ENCODE results near the gene F7.
A peak's percentile ranks its signal among the peaks of the same experiment; 100 is the strongest.

Gene F7

DNA sequence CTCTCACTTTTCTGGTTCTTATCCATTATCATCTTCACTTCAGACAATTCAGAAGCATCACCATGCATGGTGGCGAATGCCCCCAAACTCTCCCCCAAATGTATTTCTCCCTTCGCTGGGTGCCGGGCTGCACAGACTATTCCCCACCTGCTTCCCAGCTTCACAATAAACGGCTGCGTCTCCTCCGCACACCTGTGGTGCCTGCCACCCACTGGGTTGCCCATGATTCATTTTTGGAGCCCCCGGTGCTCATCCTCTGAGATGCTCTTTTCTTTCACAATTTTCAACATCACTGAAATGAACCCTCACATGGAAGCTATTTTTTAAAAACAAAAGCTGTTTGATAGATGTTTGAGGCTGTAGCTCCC, 14.2 kb downstream of the F7 start:
- DNase-seq = no peak

DNA sequence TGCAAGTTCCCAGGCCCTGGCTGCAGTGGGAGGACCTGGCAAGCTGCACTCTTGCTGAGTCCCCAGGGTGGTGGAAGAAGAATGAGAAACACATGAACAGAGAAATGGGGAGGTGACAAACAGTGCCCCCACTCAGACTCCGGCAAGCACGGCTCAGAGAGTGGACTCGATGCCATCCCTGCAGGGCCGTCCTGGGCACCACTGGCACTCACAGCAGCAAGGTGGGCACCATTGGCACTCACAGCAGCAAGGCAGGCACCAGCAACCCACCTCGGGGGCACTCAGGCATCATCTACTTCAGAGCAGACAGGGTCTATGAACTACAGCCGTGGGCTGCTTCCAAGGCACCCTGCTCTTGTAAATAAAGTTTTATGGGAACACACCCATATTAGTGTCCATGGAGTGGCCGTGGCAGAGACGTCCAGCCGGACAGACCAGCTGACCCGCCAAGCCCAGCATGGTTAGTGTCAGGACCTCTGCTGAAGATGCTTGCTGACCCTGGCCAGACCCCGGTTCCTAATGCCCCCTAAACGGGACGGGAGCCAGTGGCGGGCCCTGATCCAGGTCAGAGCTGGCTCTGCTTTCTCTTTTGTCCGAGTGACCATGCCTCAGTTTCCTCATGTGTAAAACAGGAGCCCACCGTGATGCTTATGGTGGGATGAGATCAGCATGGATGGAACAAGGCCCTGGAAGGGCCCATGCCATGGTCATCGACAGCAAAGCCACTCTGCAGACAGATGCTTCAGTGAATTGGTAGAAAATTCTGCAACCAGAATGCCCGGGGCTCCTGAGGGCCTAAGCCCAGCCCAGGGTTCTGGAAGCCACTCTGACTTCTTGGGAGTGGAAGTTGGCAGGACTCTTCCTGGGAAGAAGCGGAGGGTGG, 14.9 kb downstream of the F7 start:
- DNase-seq = peak; percentile 14

DNA sequence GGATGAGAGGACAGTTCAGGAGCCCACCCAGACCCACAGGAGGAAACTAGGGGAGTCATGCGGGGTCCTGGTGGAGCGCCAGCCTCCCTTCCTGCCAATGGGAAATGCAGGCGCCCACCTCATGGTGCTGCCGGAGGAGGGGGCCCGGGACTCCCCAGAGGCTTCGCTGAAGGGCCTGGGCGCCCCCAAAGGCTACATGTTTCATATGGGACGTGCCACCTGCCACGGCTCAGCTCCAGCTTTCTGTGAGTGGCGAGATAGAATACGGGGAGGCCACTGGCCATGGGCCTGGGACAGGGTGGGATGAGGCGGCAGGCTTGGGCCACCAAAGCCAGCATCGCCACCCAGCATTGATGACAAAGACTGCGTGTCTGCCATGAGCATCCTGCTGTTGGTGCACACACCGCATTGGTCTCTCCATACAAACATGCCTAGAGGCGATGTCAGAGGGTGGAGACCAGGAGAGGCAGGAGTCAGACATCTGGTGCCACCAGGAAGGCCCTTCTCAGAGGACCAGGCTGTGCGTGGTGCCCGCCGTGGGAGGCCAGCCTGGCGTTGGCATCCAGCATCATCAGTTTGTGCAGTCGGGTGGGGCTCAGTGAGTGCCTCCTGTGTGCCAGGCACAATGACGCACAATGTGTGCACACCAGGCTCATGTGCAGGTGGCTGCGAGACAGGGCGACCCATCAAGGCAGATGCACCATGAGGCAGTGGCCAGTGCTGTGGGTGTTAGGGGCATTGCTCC, 15.8 kb downstream of the F7 start:
- DNase-seq = peak; percentile 15

DNA sequence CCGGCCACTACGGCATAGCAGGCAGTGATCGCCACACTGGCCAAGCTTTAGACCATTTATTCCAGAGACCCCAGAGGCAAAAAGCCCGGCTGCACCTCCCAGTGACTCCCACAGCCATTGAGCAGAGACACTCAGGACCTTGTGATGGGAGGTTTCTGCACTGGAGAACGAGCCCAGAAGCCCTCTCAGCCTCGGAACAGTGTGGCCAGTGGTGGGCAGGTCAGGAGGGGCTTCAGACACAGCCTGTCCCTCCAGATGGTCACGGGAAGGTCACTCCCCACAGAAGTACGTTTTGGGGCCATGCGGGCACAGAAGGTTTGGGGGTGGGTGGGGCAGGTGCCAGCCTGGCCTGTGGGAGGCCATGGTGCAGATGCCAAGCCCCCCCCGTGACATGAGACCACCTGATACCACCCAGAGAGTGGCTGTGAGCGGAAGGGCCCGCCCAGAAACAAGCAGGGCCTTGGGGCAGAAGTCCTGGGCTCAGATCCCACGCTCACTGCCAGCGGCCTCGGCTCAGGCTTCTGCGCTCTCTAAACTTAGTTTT, 16.4 kb downstream of the F7 start:
- DNase-seq = peak; percentile 11

DNA sequence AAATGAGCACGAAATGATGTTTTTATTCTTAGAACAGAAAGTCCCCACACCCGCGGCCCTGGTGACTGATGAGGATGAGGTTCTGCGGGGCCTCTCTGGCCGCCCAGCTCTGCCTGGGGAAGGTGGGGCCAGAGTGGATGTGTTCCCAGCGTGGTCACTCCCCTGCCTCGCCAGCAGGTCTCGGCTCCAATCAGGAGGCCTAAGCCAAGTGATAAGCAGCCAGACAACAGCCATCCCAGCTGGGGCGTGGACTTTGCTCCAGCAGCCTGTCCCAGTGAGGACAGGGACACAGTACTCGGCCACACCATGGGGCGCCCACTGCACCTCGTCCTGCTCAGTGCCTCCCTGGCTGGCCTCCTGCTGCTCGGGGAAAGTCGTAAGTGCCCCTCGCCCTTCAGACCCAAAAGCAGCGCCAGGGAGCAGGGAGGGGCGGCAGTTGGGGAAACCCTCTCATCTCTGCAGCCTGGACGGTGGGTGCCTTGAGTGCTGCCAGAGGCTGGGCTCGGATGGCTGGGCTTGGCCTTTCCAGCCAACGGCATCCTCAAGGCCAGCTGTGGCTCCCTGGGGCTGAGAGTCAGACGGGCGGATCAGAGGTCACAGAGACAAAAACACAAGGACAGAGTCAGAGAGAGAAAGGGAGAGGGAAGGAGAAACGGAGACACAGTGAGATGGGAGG, 17.1 kb downstream of the F7 start, which contains the start of gene F10:
Gene F10, plus strand, starts transcription at position 250 of the 676 bp plus-strand sequence. Its CDS starts 57 bp downstream, at position 307.
- peak; percentile 23 for DNase-seq

DNA sequence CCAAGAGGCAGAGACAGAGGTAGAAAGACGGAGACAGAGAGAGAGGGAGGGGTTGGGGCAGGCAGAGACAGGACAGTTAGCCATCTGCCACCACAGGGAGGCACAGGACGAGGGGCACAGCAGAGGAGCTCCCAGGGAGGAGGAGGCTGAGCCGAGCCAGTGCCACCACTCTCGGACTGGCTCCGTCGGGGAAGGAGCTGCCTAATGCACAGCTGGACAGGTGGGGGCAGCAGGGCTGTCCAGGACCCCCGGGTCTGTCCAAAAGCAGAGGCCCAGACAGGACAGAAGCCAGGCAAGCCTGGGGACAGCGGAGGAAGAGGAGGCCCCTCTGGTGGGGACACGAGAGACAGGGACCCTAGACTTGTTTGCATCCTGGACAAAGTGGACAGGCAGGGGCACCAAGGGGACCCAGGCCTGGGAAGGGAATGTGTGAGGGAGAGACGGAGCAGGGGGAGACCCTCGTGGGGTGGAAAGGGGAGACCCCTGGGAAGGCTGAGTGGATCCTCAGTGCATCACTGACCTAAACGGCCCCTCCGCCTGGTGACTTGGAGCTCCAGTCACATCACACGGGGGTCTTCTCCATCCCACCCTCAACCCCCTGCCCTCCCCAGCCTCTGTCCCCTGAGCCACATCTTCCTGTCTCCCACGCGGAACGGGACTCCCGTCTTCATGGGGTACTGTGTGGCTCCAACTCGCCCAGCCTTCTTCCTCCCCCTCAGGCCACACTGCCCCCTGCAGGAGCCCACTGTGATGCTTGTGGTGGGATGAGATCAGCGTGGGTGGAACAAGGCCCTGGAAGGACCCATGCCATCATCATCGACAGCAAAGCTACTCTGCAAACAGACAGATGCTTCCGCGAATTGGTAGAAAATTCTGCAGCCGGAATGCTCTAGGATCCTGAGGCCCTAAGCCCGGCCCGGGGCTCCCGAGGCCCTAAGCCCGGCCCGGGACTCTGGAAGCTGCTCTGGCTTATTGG, 17.9 kb downstream of the F7 start:
- peak; percentile 26 for DNase-seq

DNA sequence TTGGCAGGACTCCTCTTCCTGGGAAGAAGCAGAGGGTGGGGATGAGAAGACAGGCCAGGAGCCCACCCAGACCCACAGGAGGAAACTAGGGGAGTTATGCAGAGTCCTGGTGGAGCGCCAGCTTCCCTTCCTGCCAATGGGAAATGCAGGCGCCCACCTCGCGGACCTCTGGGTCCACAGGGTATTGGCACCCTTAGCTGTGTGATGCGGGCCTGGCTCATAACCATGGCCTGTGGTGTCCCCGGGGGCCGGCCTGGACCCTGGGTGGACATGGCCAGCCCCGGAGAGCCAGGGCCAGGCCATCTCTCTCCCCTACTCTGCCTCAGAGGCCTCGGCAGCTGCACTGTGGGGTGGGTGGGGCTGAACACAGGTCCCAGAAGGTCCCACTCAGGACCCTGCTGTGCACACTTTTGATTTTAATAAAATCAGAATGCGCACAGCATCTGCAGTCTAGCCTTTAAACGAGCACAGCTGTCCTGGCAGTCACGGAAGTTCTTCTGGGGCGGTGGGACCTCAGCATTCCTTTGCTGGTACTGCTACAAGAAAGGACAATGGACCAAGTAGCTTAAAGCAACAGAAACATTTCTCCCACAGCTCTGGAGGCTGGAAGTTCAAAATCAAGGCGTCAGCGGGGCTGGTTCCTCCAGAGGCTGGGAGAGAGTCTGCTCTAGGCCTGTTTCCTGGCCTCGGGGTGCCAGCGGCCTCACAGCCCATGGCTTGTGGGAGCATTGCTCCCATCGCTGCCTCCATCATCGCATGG, 18.8 kb downstream of the F7 start:
- peak; percentile 17 for DNase-seq

DNA sequence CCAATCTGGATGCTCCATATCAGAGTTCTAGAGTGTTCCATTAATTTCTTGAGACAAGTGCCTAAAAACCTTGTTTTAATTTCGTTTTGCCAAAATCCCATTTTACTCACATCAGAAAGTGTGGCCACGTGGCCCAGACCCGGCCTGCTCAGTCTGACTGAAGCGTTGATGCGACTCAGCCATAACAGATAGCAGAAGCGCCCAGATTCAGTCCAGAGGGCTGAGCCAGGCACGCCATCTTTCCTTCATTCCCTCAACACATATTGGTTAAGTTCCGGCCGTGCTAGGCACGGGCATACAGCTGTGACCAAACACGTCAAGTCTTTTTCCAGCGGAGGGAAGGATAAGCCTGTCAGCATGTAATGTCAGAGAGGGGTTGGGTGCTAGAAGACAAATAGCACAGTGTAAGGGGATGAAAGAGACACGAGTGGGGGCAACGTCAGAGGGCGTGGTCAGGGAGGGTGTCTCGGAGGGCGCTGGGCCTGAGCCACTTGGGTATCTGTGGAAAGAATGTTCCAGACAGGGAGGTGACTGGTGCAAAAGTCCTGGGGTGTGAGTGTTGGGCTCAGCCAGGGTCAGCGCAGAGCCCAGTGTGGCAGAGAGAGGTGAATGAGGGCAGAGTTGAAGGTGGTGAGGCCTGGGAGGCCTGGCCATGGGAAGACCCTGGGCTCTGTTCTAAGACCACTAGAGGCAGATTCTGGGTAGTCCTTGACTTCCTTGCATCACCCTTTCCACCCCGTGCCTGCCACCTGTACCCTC, 20.1 kb downstream of the F7 start:
- DNase-seq = peak; percentile 20

DNA sequence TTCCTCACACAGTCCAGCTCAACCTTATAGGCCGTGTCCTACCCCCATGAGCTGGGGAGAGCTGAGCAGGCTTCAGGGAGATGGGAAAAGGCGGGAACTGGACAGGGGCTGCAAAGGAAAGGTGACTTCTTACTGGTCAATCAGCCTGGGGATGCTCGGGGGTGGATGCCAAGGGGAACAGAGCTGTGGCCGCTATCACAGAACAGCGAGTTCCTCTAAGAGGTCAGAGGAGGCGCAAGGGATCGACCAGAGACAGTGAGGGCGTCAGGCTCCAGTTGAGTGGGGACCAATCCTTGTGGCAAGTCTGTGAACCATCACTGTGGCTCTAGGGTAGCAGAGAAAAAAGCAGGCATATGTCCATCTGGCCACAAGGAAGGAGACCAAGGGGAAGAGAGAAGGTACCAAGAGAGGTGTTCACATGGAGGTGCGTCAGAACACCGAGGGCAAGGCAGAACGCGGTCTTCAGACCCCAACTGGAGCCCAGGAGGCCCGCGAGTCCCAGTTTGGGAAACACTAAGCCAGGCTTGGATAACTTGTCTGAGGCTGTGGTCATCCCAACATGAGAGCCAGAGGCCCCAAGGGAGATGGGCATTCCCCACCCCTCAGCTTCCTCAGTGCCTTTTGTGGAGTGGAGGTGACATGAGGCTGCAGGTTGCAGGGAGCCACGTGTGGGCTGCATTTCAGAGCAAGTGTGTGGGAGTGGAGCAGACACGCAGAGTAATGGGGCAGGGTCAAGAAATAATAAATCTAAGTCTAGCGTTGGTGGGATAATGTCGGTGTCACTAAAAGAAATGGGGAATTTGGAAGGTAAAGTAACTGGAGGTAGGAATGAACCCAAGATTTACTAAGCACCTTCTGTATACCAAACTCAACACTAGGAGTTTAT, 20.9 kb downstream of the F7 start:
- DNase-seq = peak; percentile 21

DNA sequence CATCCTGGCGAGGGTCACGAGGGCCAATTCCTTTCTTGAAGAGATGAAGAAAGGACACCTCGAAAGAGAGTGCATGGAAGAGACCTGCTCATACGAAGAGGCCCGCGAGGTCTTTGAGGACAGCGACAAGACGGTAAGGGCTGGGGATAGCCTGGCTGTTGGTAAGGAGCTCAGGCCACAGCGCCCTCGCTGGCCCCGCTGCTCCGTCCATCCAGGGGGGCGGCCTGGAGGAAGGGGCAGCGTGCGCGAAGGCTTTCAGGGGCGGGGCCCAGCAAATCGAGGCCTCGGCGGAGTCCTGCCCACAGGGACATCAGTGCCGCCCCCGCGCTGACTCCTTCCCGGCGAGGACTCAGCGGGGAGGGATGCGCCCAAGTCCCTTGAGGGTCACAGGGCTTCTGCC, 23.9 kb downstream of the F7 start:
- DNase-seq = no peak

DNA sequence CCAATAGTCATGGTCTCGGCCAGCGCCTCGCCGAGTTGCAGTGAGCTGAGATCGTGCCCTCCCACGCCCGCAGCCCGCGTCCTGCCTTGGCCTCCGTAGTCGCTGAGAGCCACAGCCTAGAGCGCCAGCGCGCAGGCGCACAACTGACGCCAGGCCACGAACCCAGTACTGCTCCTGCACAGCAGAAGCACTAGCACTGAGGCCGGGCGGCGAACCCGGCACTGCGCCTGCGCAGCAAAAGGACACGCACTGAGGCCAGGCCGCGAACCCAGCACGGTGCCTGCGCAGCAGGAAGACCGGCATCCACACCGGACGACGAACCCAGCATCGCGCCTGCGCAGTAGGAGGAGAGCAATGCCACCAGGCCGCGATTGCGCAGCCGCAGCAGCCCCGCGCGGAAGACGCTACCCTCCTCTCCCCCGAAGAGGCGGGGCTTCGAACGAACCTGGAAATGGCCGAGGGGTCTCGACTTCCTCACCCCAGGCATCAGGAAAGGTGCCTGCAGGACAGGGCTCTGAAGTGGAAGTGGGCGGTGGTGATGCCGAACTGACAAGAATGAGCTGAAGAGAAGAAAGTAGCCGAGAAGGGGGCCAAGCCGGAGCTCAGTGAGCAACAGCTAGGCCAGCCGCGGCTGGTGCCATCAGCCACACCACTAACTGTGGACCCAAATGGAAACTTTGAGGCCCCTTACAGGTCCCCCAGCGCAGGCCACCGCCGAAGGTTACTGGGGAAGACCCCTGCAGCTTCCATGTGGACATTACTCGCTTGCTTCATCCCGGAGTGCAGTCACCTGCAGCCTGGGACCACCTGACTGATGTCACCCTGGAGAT, 24.5 kb downstream of the F7 start:
- DNase-seq = peak; percentile 63

DNA sequence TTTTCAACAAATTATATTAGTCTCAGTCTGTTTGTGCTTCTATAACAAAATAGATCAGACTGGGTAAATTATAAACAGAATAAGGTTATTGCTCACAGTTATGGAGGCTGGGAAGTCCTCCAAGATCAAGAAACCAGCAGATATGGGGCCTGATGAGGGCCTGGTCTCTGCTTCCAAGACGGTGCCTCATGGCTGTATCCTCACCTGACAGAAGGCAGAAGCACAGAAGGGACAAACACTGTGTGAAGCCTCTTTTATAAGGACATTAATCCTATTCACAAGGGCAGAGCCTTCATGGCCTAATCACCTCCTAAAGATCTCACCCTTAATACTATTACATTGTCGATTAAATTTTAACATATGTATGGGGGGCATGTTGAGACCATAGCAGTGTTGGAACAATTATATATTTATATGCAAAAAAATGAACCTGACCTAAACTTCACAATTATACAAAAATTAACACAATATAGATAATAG, 29.7 kb downstream of the F7 start:
- DNase-seq = no peak

DNA sequence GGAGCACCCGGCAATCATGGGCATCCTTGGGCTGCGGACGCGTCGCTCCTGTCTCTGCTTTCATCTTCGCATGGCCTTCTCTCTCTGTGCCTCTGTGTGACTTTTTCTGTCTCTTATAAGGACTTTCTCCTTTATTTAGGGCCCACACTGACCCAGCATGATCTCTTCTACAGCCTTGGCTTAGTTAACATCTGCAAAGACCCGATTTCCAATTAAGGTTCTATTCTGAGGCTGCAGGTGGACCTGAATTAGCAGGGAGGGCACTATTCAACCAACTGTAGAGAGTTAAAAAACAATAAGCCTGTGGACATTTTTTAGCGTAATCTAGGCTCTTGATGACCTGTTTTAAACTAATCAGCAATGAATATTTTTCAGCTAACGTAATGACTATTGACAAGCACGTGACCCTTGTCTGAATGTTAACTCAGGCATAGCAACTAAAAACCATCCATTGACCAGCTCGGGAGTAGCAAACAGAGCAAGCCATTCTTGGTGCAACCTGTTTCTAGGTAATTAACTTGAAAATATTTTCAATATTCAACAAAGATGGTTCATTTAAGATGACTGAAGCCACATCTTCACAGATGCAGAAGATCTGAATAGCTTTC, 32.2 kb downstream of the F7 start:
- no peak for DNase-seq

DNA sequence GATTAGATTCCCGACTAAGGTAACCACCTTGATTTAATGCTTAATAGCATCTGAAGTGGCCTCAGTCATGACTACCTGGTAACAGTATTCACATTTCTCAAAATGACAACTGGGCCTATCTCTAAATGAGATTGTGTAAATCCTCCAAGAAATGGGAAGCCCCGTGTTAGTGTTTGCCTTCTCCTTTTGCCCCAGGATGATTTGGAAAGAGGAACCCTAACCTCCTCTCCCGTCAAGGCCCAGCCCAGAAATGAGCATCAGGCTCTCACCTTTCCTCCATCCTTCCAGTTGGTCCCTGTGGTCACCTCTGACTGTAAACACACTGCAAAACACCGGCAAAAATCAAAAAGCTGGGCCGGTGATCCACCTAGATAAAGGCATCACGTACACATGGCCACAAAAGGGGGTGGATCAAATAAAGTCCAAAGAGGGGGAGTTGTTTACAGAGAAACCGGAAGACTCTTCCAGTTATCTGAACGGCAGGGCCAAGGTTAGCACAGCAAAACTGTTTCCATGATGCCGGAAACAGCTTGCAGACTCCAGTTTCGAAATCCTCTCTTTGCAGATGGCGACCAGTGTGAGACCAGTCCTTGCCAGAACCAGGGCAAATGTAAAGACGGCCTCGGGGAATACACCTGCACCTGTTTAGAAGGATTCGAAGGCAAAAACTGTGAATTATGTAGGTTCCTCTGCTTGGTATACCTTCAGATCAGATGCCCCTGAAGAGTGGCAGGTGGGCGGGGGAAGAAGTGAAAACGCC, 33.4 kb downstream of the F7 start:
- peak; percentile 16 for DNase-seq

DNA sequence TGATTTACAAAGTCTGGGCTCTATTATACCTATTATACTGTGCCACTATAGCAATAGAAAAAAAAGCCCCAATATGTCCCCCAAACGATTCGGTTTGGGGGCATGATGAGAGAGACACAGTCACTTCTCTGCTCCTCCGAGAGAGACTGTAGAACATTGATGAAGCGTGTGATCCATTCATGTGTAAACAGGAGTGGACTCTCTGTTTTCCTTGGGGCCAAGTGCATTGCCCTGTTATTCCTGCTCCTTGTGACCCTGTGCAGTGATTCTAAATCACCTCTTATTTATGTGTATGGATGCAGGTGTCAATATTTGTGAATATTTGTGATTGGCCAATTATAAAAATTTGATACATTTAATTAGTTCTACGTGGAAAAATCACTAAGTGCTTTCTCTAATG, 34.0 kb downstream of the F7 start:
- no peak for DNase-seq

DNA sequence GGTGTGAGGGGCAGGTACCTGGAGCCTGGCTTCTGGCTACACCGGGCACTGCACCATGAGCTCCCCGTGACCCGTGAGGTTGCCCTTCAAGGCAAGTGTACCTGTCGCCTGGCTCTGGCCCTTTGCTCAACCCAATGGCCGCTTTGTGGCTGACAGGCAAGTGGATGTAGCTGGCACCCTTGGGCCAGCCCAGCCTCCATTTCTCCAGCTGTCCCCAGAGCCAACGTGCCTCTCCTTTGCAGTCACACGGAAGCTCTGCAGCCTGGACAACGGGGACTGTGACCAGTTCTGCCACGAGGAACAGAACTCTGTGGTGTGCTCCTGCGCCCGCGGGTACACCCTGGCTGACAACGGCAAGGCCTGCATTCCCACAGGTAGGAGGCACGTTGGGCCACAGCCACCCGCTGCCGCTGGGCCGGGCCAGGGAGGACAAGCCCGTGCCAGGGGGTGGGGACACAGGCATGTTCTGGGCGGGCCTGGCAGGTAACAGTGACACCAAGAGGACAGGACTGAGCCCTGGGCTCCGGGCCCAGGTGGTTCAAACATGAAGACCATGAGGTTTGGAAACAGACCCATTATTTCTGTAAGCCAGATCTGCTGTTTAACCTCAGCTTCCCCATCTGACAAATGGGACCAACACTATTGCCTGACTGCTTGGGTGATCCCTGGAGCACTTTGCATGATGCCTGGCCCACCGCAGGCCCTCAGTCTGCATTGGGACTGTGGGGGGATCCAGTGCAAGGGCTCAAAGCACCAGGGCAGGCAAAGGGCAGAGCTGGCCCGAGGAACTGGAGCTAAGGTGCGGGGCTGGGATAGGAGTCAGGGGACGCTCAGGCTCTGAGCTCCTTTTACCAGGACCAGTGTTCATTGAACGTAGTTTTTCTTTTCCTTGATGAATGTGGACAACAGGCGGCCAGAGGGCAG, 35.3 kb downstream of the F7 start:
- no peak for DNase-seq

Data from activated CD4-positive, CD25-positive, alpha-beta regulatory T cell treated with anti-CD3 and anti-CD28 coated beads, Interleukin-2, amount 50 U/mL, for 72 hours (primary cell).